NT2/D1 (cell line): Measurements from ENCODE around the gene CPD.

Experiments
- SUZ12 ChIP-seq: IDR thresholded peaks from 2 replicates; pipeline ENCODE4 v1.6.1; 2011; ENCODE audit not compliant: insufficient read length, insufficient read depth; ENCODE audit errors: extremely low read depth
- YY1 ChIP-seq: IDR thresholded peaks from 2 replicates; pipeline ENCODE4 v1.6.1; 2011; ENCODE audit not compliant: insufficient read length, insufficient read depth
- ZNF274 ChIP-seq: IDR thresholded peaks from 2 replicates; pipeline ENCODE4 v1.6.1; 2011; ENCODE audit warnings: mild to moderate bottlenecking, low read depth, low read length

DNA sequence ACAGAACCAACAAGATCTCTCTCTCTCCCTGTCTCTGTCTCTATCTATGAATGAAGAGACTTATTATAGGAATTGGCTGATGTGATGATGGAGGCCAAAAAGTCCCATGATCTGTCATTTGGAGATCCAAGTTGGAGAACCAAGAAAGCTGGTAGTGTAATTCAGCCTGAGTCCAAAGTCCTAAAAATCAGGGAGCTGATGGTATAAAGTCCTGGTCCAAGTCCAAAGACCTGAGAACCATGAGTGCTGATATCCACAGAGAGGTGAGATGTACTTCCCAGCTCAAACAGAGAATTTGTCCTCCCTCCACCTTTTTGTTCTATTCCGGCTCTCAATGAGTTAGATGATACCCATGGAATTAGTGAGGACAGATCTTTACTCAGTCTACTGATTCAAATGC lies 29.5 kb upstream of the CPD start:
- TF ChIP-seq ZNF274 (no peak), SUZ12 (no peak), YY1 (no peak)
